Measurements from ENCODE around the gene EPB41L3. TPM values are rescaled to one million over a fixed set of nuclear protein-coding genes. Genes with fewer than 3 reads are reported as not detected.

The EPB41L3 gene
- total RNA-seq, 4 donors from 2014 or later: 21.2 to 39.5 (median 28.3) TPM

DNA sequence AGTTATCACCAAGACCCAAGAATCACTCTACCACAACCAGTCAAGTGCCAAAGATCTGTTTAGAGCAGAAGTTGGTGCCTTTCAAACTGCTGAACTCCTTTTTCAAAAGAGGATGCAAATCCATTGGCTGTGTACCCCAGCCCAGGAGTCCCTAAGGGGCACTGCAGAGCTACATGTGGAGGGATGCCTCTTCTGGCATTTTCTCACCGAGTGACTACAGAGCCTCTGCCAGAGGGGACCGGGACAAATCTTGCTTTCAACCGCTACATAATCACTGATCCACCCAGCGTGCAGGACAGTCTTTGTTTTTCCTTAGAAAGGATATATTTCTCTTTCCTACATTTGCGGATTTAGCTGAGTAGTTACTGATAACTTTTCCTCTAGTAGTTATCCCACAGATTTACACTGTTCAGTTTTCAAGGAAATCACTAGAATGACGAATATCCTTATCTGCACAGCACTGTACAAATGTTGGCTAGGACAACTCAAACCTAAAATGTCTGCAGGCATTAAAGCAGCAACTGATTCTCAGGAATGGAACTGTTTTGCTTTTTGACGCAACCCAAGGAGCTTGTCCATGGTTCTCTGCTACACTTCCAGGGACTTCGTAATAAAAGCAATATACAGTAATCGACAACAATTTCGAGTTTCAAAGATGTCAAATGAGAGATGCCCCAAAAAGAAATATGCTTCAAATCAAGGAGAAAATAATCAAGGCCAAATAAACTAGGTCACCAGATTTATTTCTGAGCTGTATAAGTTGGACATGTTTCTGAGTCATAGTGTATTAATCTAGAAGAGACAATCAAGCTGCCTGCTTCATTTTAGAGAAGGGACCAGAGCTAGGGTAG, 24.1 kb downstream of the EPB41L3 start:
- TF ChIP-seq, protein P1, sequence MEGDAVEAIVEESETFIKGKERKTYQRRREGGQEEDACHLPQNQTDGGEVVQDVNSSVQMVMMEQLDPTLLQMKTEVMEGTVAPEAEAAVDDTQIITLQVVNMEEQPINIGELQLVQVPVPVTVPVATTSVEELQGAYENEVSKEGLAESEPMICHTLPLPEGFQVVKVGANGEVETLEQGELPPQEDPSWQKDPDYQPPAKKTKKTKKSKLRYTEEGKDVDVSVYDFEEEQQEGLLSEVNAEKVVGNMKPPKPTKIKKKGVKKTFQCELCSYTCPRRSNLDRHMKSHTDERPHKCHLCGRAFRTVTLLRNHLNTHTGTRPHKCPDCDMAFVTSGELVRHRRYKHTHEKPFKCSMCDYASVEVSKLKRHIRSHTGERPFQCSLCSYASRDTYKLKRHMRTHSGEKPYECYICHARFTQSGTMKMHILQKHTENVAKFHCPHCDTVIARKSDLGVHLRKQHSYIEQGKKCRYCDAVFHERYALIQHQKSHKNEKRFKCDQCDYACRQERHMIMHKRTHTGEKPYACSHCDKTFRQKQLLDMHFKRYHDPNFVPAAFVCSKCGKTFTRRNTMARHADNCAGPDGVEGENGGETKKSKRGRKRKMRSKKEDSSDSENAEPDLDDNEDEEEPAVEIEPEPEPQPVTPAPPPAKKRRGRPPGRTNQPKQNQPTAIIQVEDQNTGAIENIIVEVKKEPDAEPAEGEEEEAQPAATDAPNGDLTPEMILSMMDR (IDR thresholded peaks at IDR 0.05): no peak
- no peak for TF ChIP-seq POLR2A (IDR thresholded peaks at IDR 0.05)
- no peak overlapping the region for H3K4me3 ChIP-seq (ENCODE audit: low read depth, poor library complexity, severe bottlenecking)
- 50 to 55% methylated on average over 10 of the region's 10 CpGs for WGBS, 2 donors
- intact Hi-C loops (cut with DNase I; ENCODE audit: low total_unique reads): no loop called here
- no peak for DNase-seq (ENCODE audit: low spot score in 2 of 2)

DNA sequence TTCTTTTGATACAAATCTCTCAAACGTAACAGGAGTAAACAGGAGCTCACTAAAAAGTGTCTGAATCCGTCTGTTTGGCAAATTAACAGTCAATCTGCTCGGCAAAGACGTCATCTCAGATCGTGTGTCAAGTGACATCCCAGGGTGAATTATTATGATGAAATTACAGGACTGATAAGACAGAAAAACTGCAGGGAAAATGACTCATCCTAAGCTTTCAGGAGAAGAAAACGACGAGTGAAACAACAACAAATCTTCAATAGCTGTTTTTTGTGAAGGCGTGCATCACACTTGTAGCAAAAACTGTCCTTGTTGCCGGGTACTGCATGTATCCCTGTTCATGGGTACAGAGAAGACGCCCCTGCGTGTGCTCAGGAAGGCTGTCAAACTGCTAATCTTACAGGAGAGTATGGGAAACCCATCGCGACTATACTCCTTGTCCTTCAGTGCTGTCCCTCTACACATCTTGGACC, 24.9 kb downstream of the EPB41L3 start:
- no peak overlapping the region for H3K4me3 ChIP-seq (ENCODE audit: low read depth, poor library complexity, severe bottlenecking)
- DNase-seq (ENCODE audit: low spot score in 2 of 2): no peak
- intact Hi-C loops (cut with DNase I; ENCODE audit: low total_unique reads): no loop called here
- WGBS, 2 donors: 41 to 42% methylated on average over 13 of the region's 13 CpGs
- TF ChIP-seq POLR2A (IDR thresholded peaks at IDR 0.05): no peak
- TF ChIP-seq, protein P1 (IDR thresholded peaks at IDR 0.05): no peak

- WGBS, 2 donors: 82 to 87% methylated on average over 10 of the region's 10 CpGs
- DNase-seq (ENCODE audit: low spot score in 2 of 2): no peak
- no peak overlapping the region for H3K4me3 ChIP-seq (ENCODE audit: low read depth, poor library complexity, severe bottlenecking)
- no peak for TF ChIP-seq POLR2A (IDR thresholded peaks at IDR 0.05)
- TF ChIP-seq, protein P1 (IDR thresholded peaks at IDR 0.05): no peak
- intact Hi-C loops (cut with DNase I; ENCODE audit: low total_unique reads): no loop called here
Measured at GRCh38 chr18:5518179-5518770, 25.5 kb downstream of the EPB41L3 start.

DNA sequence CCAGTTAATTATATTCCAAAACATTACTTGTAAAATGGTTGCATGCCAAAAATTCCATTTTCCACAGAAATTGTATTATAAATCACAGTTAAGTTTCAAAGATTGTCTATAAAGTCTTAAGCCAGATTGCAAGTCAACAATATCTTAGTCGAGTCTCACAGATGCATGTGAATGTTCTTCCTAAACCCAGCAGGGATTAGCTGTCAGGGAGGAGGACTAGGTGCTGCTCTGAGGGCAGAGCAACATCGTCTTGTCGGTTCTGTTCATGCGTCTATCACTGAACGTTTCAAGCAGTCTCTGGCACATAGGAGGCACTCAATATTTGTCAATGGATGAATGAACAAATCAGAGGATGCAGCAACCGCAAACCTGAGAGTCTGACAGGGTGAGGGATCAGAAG, 27.0 kb downstream of the EPB41L3 start:
- no peak for DNase-seq (ENCODE audit: low spot score in 2 of 2)
- no peak for TF ChIP-seq POLR2A (IDR thresholded peaks at IDR 0.05)
- TF ChIP-seq, protein P1 (IDR thresholded peaks at IDR 0.05): no peak
- intact Hi-C loops (cut with DNase I; ENCODE audit: low total_unique reads): no loop called here
- H3K4me3 ChIP-seq (ENCODE audit: low read depth, poor library complexity, severe bottlenecking): no peak overlapping the region
- WGBS, 2 donors: 61 to 73% methylated on average over 6 of the region's 6 CpGs

DNA sequence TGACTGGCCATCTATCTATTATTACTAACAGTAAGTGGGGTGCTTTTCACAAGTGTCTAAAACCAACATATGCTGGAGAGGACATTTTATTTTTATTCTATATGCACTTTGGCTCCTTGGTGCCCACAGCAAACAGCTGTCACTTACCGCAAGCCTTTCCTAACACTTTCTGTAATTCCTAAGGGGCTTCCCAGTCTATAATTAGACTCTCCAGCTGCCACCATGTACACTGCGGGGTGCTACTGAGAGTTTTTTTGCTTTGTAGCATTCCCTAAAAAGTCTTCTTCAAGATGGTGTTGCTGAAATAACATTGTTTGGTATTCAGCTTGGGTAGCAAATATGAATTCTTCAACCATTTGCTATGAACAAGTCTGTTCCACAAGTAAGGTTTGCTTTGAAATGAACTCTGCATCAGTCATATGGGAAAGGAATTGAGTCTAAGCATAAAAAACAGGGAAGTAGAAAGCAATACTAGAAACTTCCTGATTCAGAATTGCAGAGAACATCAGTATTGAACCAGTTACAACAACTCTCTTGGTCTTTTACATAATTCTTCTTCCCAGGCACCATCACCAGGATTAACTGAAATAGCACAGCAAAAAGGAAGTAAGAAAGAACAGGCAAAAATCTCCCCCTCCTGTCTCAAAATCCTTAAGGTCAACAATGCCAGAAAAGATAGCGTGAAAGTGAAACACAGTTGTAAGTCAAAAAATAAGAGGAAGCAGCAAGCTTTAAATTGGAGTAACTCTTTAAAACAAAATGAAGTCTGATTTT, 28.6 kb downstream of the EPB41L3 start:
- no peak overlapping the region for H3K4me3 ChIP-seq (ENCODE audit: low read depth, poor library complexity, severe bottlenecking)
- DNase-seq (ENCODE audit: low spot score in 2 of 2): no peak
- WGBS, 2 donors: 61 to 78% methylated on average over 3 of the region's 3 CpGs
- TF ChIP-seq, protein P1 (IDR thresholded peaks at IDR 0.05): no peak
- TF ChIP-seq POLR2A (IDR thresholded peaks at IDR 0.05): no peak
- intact Hi-C loops (cut with DNase I; ENCODE audit: low total_unique reads): no loop called here
